Measurements from ENCODE around the gene UBR2. TPM values are rescaled to one million over a fixed set of nuclear protein-coding genes. Genes with fewer than 3 reads are reported as not detected.

UBR2 gene
- total and polyA plus RNA-seq, 2 donors (not counting 1 experiment from before 2014, with no cell fraction given) = 17.9 to 34.7 TPM

DNA sequence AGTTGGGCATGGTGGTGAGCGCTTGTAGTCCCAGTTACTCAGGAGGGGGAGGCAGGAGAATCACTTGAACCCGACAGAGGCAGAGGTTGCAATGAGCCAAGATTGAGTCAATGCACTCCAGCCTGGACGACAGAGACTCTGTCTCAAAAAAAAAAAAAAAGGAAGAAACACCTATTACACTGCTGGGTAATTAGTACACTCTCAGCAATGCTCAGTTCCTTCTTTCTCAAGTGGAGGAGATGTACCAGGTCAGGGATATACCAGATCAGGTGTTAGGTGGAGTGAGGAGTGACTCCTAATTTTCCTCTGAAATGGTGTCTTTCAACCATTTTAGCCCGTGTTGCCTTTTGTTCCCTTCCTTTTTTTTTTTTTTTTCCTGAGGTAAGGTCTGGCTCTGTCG, 30.0 kb upstream of the UBR2 start:
- DNase-seq (ENCODE audit: low read depth in 2 of 2) = no peak
- no peaks in the 10 kb centered on the region for H3K9me3 ChIP-seq (ENCODE audit: control insufficient read depth, insufficient read depth, low read depth, low read length)
- no peaks in the 10 kb centered on the region for H3K4me1 ChIP-seq (ENCODE audit: control insufficient read depth, extremely low read depth, insufficient read depth, low read length)
- H3K4me3 ChIP-seq (replicated peaks in 1 of 4; ENCODE audit: control extremely low read depth in 1 of 4, insufficient read depth in 1 of 4, low read depth in 3 of 4, low read length in 4 of 4) = no peak overlapping the region
- no peak overlapping the region for H3K9ac ChIP-seq (ENCODE audit: insufficient read depth, low read length)
- no peaks in the 10 kb centered on the region for H3K79me2 ChIP-seq (ENCODE audit: control insufficient read depth, insufficient read depth, low read length)
- H3K27ac ChIP-seq (ENCODE audit: insufficient read depth, low read length) = no peak overlapping the region
- H4K20me1 ChIP-seq (ENCODE audit: control insufficient read depth, extremely low read depth, insufficient read depth, low read length) = no peaks in the 10 kb centered on the region
- no peaks in the 10 kb centered on the region for H3K36me3 ChIP-seq (ENCODE audit: control insufficient read depth, insufficient read depth, low read length)
- H2AFZ ChIP-seq (ENCODE audit: low read length) = no peak overlapping the region
- H3K4me2 ChIP-seq (ENCODE audit: extremely low read depth, insufficient read depth, low read length) = no peak overlapping the region
- H3K27me3 ChIP-seq (ENCODE audit: control insufficient read depth, insufficient read depth, low read length) = no peaks in the 10 kb centered on the region
- TF ChIP-seq, protein P1, sequence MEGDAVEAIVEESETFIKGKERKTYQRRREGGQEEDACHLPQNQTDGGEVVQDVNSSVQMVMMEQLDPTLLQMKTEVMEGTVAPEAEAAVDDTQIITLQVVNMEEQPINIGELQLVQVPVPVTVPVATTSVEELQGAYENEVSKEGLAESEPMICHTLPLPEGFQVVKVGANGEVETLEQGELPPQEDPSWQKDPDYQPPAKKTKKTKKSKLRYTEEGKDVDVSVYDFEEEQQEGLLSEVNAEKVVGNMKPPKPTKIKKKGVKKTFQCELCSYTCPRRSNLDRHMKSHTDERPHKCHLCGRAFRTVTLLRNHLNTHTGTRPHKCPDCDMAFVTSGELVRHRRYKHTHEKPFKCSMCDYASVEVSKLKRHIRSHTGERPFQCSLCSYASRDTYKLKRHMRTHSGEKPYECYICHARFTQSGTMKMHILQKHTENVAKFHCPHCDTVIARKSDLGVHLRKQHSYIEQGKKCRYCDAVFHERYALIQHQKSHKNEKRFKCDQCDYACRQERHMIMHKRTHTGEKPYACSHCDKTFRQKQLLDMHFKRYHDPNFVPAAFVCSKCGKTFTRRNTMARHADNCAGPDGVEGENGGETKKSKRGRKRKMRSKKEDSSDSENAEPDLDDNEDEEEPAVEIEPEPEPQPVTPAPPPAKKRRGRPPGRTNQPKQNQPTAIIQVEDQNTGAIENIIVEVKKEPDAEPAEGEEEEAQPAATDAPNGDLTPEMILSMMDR (conservative IDR thresholded peaks at IDR 0.05 in 1 of 2, IDR thresholded peaks at IDR 0.05 in 1 of 2; ENCODE audit: low read depth in 1 of 2, low read length in 2 of 2) = no peak
- no peak for TF ChIP-seq EZH2 (IDR thresholded peaks at IDR 0.05; ENCODE audit: low read length, missing control alignments)

DNA sequence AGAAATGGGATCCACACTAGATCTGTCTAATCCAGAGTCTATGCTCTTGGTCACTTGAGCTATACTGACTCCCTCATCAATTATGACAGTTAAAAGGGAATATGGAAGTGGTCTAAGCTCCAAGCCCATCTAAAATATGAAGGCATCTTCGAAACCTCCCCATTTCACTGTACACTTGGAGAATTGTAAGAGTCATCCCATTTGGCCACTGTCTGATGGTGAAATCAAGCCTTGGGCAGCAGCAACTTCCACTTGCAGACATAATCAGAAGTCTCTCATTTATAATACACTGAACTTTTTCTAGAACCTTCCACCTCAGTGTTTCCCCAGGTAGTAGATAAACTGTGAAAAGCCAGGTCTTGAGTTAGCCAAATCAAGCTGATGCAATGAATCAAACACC, 26.3 kb upstream of the UBR2 start:
- no peaks in the 10 kb centered on the region for H3K79me2 ChIP-seq (ENCODE audit: control insufficient read depth, insufficient read depth, low read length)
- H3K9me3 ChIP-seq (ENCODE audit: control insufficient read depth, insufficient read depth, low read depth, low read length) = no peaks in the 10 kb centered on the region
- no peak overlapping the region for H3K4me2 ChIP-seq (ENCODE audit: extremely low read depth, insufficient read depth, low read length)
- H3K27me3 ChIP-seq (ENCODE audit: control insufficient read depth, insufficient read depth, low read length) = no peaks in the 10 kb centered on the region
- no peak overlapping the region for H3K27ac ChIP-seq (ENCODE audit: insufficient read depth, low read length)
- TF ChIP-seq EZH2 (IDR thresholded peaks at IDR 0.05; ENCODE audit: low read length, missing control alignments) = no peak
- TF ChIP-seq, protein P1 (conservative IDR thresholded peaks at IDR 0.05 in 1 of 2, IDR thresholded peaks at IDR 0.05 in 1 of 2; ENCODE audit: low read depth in 1 of 2, low read length in 2 of 2) = no peak
- no peak for DNase-seq (ENCODE audit: low read depth in 2 of 2)
- no peaks in the 10 kb centered on the region for H3K36me3 ChIP-seq (ENCODE audit: control insufficient read depth, insufficient read depth, low read length)
- H4K20me1 ChIP-seq (ENCODE audit: control insufficient read depth, extremely low read depth, insufficient read depth, low read length) = no peaks in the 10 kb centered on the region
- H3K9ac ChIP-seq (ENCODE audit: insufficient read depth, low read length) = no peak overlapping the region
- H2AFZ ChIP-seq (ENCODE audit: low read length) = no peak overlapping the region
- H3K4me1 ChIP-seq (ENCODE audit: control insufficient read depth, extremely low read depth, insufficient read depth, low read length) = no peaks in the 10 kb centered on the region
- no peak overlapping the region for H3K4me3 ChIP-seq (replicated peaks in 1 of 4; ENCODE audit: control extremely low read depth in 1 of 4, insufficient read depth in 1 of 4, low read depth in 3 of 4, low read length in 4 of 4)

DNA sequence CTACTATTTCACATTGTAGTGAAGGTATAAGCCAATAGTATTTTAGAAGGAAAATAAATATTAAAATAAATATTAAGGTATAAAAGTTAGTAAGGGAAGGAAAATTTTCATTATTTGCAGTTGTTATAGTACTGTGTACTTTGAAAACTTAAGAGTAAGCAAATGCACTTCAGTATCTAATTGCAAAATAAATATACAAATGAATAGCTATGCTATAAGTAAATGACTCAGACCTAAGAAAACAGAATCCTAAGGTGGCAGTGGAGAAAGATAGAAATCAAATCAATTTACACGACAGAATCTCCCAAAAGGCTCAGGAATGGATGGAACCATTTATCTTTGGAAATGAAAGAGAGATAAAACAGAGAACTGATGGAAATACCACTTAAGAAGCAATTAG, 24.7 kb upstream of the UBR2 start:
- no peak overlapping the region for H3K4me2 ChIP-seq (ENCODE audit: extremely low read depth, insufficient read depth, low read length)
- DNase-seq (ENCODE audit: low read depth in 2 of 2) = no peak
- H4K20me1 ChIP-seq (ENCODE audit: control insufficient read depth, extremely low read depth, insufficient read depth, low read length) = no peaks in the 10 kb centered on the region
- TF ChIP-seq, protein P1 (conservative IDR thresholded peaks at IDR 0.05 in 1 of 2, IDR thresholded peaks at IDR 0.05 in 1 of 2; ENCODE audit: low read depth in 1 of 2, low read length in 2 of 2) = no peak
- H3K4me3 ChIP-seq (replicated peaks in 1 of 4; ENCODE audit: control extremely low read depth in 1 of 4, insufficient read depth in 1 of 4, low read depth in 3 of 4, low read length in 4 of 4) = no peak overlapping the region
- H3K4me1 ChIP-seq (ENCODE audit: control insufficient read depth, extremely low read depth, insufficient read depth, low read length) = no peaks in the 10 kb centered on the region
- no peak overlapping the region for H2AFZ ChIP-seq (ENCODE audit: low read length)
- no peak overlapping the region for H3K9ac ChIP-seq (ENCODE audit: insufficient read depth, low read length)
- H3K27me3 ChIP-seq (ENCODE audit: control insufficient read depth, insufficient read depth, low read length) = no peaks in the 10 kb centered on the region
- no peak overlapping the region for H3K27ac ChIP-seq (ENCODE audit: insufficient read depth, low read length)
- H3K9me3 ChIP-seq (ENCODE audit: control insufficient read depth, insufficient read depth, low read depth, low read length) = no peaks in the 10 kb centered on the region
- no peaks in the 10 kb centered on the region for H3K79me2 ChIP-seq (ENCODE audit: control insufficient read depth, insufficient read depth, low read length)
- H3K36me3 ChIP-seq (ENCODE audit: control insufficient read depth, insufficient read depth, low read length) = no peaks in the 10 kb centered on the region

Data from fibroblast of lung (primary cell).